Measurements from ENCODE around the gene ZNF124.

The ZNF124 gene

DNA sequence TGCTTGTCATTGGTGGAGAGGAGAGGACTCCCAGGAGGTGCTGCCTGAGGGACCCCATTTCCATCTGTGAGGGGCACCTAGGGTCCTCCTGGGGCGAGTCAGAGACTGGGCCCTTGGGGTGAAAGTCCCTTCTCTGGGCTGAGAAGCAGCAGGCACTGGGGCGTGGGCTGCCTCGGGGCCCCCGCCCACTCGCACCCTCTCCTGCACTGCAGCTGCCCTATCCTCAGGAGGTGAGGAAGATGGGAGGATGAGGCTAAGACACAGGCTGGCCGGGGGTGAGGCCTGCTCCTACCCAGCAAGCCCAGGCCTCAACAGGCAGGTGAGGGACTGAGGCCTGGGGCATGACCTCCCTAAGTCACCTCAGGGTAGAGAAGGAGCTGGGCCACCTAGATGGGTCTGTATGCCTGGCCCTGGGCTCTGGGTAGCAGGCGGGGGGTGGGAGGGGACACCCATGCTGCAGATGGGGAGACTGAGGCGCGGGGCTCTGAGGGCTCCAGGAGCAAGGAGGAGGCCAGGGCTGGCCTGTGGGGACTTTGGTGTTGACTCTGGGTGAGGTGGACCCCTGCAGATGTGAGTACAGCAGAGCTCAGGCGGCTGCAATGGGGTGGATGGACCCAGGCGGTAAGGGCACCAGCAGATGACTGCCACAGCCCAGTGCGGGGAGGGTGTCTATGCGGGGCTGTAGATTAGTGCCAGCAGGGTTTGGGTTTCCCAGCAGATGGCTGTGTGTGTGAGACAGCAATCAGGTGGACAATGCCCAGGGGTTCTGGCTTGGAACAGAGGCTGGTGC is 57.3 kb downstream of the ZNF124 start:
- no peak overlapping the region for H3K27ac ChIP-seq
- DNase-seq (ENCODE audit: low read depth, low spot score): no peak

DNA sequence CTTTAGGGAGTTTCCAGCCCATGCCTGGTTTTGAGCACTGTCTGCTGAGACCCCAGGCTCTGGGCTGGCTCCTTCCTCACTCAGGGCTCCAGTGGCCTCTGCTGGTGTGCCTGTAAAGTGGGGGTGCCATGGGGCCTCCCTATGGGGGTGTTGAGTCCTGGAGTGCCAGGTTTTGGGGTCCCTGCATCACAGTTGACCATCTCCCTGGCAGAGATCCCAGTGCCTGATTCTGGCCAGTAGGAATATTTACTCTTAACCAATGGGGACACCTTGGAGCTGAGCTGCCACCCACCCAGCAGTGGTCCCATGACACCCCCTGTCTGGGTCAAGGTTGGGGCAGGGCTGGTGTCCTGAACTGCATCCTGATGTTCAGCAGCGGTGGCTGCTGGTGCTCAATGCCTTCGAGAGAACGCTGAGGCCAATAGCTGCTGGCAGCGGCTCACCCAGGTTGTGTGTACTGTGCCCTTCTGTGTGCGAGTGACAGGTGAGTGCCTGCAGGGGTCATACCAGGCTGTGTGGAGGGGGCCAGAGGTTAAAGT is 58.0 kb downstream of the ZNF124 start:
- DNase-seq (ENCODE audit: low read depth, low spot score): no peak
- H3K27ac ChIP-seq: no peak overlapping the region

DNA sequence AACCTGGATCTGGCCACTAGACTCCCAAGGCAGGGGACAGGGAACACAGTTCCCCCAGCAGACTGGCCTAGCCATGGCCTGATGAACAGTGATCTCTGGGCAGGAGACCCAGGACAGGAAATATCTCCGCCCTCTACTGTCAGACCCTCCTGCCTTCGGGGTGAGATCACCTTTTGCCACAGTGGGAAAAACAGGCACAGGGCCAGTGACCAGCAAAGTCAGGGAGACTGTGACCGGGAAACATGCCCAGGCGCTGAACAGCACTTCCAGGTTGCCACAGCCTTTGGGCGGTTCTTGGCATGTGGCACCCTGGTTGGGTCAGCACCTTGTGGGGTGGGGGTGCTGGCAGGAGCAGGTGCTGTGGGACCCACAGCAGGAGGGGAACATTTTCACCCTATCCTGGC is 58.7 kb downstream of the ZNF124 start:
- H3K27ac ChIP-seq: no peak overlapping the region
- no peak for DNase-seq (ENCODE audit: low read depth, low spot score)

DNA sequence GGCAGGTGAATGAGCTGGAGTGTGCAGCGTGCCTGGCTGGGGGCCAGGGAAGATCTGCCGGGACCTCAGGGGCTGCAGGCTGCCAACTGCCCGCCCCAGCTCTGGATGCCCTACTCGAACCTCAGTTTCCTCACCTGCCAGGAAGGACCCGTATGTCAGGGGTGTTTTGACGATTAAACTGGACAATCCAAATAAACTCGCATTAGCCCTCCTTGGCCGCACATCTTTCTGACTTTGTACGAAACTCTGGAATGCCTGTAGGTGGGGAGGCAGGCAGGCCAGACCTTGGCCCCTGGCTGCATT is 59.4 kb downstream of the ZNF124 start:
- H3K27ac ChIP-seq: no peak overlapping the region
- no peak for DNase-seq (ENCODE audit: low read depth, low spot score)

DNA sequence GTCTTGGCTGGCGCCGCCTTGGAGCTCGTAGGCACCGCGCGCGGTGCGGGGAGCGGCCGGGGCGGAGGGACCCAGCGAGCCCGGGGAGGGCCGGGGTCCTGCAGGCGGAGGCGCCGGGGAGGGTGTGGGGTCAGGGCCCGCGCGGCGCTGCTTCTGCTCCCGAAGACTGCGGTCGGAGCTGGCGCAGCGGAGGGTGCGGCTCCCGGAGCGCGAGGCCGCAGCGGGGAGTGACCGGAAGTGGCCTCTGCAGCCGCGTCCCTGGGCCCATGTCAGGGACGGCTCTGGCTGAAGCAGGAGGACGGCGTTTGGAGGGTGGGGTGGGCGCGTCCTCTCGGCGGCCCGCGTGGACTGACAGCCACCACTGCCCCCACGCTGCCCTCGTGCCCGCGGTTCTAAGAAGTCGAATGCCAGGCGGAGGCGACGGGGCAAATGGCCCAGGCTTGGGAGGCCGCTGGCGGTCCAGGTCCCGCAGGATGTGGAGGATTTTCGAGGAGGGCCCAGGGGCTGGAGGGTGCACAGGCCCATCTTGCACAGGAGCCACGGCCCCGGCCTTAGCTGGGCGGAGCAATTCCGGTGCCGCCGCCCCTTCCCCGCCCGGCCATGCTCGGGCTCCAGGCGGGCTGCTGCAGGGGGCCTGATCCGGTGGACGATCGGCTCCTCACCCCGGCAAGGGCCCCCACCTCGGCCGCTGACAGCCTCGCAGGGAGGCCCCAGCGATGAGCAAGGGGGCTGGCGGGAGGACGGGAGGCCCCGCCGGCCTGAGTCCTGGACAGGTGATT is 59.9 kb downstream of the ZNF124 start:
- DNase-seq (ENCODE audit: low read depth, low spot score): no peak
- peak overlapping the region; percentile 29 for H3K27ac ChIP-seq

DNA sequence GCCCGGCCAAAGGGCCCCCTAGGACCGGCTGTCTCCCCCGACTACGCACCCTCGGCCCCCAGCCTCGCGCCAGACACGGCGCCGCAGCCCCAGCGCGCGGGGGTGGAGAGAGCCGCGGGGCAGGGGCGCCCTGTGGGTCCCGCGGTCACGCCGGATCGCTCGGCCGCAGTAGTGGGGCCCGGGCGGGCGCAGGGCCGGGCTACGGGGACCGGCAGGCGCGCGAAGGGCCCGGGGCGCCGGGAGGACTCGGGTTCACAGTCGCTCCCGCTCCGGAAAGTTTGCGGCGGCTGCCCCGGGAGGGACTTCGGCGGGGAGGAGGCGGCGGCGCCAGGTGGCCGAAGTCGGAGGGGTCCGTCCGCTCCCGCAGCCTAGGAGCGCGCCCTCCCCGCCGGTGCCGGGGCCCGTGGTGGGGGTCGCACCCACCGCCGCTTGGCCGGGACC is 60.5 kb downstream of the ZNF124 start:
- DNase-seq (ENCODE audit: low read depth, low spot score): no peak
- peak overlapping the region; percentile 29 for H3K27ac ChIP-seq

DNA sequence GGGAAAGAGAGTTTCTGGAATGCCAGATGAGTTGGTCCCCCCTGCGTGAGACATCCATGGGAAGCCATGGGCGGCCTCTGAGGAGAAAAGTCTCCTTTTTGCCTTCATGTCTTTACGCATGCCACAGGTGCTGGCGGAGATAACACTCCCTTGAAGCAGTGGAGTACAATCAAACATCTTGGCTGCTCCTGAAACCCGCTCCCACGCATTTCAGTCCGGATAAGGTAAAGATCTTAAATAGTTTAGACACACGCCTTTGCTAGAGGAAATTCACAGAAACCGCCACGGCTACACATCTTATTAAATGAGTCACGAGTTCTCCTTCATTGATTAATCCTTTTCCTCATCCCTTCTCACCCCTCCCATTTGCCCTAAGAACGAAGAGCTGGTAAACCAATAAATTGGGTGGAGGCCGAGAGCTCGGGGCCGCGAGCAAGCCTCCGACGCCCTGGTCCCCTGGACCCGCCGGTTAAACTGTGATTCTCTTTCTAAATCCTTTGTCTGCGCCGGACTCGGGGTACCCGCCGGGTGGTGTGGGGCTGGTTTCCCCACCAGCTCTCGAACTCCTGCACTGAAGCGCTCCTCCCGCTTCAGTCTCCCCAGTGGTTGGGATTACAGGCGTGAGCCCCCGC is 61.1 kb downstream of the ZNF124 start:
- DNase-seq (ENCODE audit: low read depth, low spot score): no peak
- peak overlapping the region; percentile 29 for H3K27ac ChIP-seq

DNA sequence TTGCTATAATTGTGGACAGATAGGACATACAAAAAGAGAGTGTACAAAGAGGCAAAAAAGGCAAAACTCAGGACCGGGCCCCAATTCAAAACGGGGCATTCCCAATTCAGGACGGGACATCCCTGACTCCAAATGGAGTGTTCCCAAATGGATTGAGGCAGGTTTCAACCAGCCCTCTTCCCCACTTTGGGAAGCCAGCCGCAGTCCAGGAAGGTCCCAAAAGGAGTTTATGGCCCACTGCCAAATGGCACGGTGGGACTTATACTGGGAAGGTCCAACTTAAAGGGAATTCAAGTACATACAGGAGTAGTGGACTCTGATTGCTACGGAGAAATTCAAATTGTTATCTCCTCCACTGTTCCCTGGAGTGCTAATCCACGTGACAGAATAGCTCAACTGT is 64.1 kb downstream of the ZNF124 start:
- DNase-seq (ENCODE audit: low read depth, low spot score): no peak
- H3K27ac ChIP-seq: no peak overlapping the region

DNA sequence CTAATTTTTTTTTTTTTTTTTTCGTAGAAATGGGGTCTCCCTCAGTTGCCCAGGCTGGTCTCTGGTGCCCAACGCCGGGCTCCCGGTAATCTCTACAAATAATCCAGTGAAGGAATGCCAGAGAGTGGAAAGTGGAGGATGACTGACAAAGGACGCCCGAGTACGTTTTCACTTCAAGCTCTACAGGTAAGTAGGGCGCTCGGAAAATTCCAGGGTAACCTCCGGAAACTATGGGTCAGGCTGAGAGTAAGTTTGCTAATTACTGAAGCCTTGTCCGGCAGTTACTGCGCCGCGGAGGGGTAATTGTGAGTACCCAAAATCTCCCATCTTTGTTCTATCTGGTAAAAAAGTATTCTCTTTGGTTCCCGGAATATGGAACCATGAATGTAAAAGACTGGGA is 65.9 kb downstream of the ZNF124 start:
- H3K27ac ChIP-seq: no peak overlapping the region
- DNase-seq (ENCODE audit: low read depth, low spot score): no peak
